Osteocyte (in vitro differentiated cells): ENCODE measurements around the gene TRAK1. TPM values are rescaled to one million over a fixed set of nuclear protein-coding genes. Genes with fewer than 3 reads are reported as not detected.

Experiments used
- DNase-seq: peaks from one replicate; pipeline ENCODE4 v3.0.0; 2021; ENCODE audit warnings: mixed read lengths; ENCODE audit not compliant: unreplicated experiment; ENCODE audit errors: extremely low spot score
- H3K27ac Mint-ChIP-seq: one replicate; pipeline ENCODE4 v1.8.0; 2021; ENCODE audit warnings: mild to moderate bottlenecking, mixed read lengths; ENCODE audit not compliant: unreplicated experiment
- H3K27me3 Mint-ChIP-seq: one replicate; pipeline ENCODE4 v1.8.0; 2021; ENCODE audit warnings: mixed read lengths; ENCODE audit not compliant: unreplicated experiment
- H3K36me3 Mint-ChIP-seq: one replicate; pipeline ENCODE4 v1.8.0; 2021; ENCODE audit warnings: mixed read lengths; ENCODE audit not compliant: unreplicated experiment
- H3K4me1 Mint-ChIP-seq: one replicate; pipeline ENCODE4 v1.8.0; 2021; ENCODE audit warnings: mixed read lengths; ENCODE audit not compliant: unreplicated experiment
- H3K4me3 Mint-ChIP-seq: one replicate; pipeline ENCODE4 v1.8.0; 2021; ENCODE audit warnings: mild to moderate bottlenecking, moderate library complexity, mixed read lengths; ENCODE audit not compliant: unreplicated experiment
- H3K9me3 Mint-ChIP-seq: one replicate; pipeline ENCODE4 v1.8.0; 2021; ENCODE audit warnings: mixed read lengths; ENCODE audit not compliant: unreplicated experiment
- CTCF ChIP-seq: fragments of 200-600 bp; sonication (generic); IDR thresholded peaks from 2 replicates; pipeline ENCODE4 v1.5.0; 2021; ENCODE audit warnings: antibody characterized with exemption, mild to moderate bottlenecking, moderate library complexity
- total RNA-seq: library from RNA; stranded (reverse); gene quantifications from 2 replicates; pipeline ENCODE4 v1.2.1, GENCODE V29; 2021

Gene TRAK1
- total RNA-seq, 1 donor from 2014 or later, result 30.7 TPM

GRCh38 chr3:42177801-42178150, 86.6 kb downstream of the TRAK1 start:
- no peak overlapping the region for H3K4me3 Mint-ChIP-seq
- H3K4me1 Mint-ChIP-seq, result peaks cover 10% of the 10 kb centered on the region
- H3K9me3 Mint-ChIP-seq, result no peaks in the 10 kb centered on the region
- TF ChIP-seq CTCF, result no peak
- DNase-seq, result no peak
- H3K27ac Mint-ChIP-seq, result no peak overlapping the region
- no peaks in the 10 kb centered on the region for H3K36me3 Mint-ChIP-seq
- H3K27me3 Mint-ChIP-seq, result no peaks in the 10 kb centered on the region

GRCh38 chr3:42179110-42179725, 88.1 kb downstream of the TRAK1 start:
- no peaks in the 10 kb centered on the region for H3K27me3 Mint-ChIP-seq
- H3K9me3 Mint-ChIP-seq, result no peaks in the 10 kb centered on the region
- H3K4me3 Mint-ChIP-seq, result no peak overlapping the region
- no peak for DNase-seq
- H3K4me1 Mint-ChIP-seq, result peaks cover 18% of the 10 kb centered on the region
- no peaks in the 10 kb centered on the region for H3K36me3 Mint-ChIP-seq
- peak overlapping the region; percentile 83 for H3K27ac Mint-ChIP-seq
- TF ChIP-seq CTCF, result no peak

GRCh38 chr3:42180901-42181300, 89.7 kb downstream of the TRAK1 start:
- H3K4me1 Mint-ChIP-seq, result peaks cover 32% of the 10 kb centered on the region
- H3K27me3 Mint-ChIP-seq, result no peaks in the 10 kb centered on the region
- peaks cover 2% of the 10 kb centered on the region for H3K36me3 Mint-ChIP-seq
- no peaks in the 10 kb centered on the region for H3K9me3 Mint-ChIP-seq
- H3K27ac Mint-ChIP-seq, result no peak overlapping the region
- no peak for DNase-seq
- TF ChIP-seq CTCF, result no peak
- no peak overlapping the region for H3K4me3 Mint-ChIP-seq

GRCh38 chr3:42182555-42182954, 91.4 kb downstream of the TRAK1 start:
- DNase-seq, result no peak

More at GRCh38 chr3:42182555-42182954, 91.4 kb downstream of the TRAK1 start:
- Mint-ChIP-seq H3K4me1 (peaks cover 32% of the 10 kb centered on the region), H3K9me3 (no peaks in the 10 kb centered on the region), H3K4me3 (no peak overlapping the region), H3K27ac (no peak overlapping the region), H3K36me3 (peaks cover 2% of the 10 kb centered on the region), H3K27me3 (no peaks in the 10 kb centered on the region)
- no peak for TF ChIP-seq CTCF
